Measurements from ENCODE around the gene CLNK.

GRCh38 chr4:10656420-10656819, 28.1 kb downstream of the CLNK start:
- TF ChIP-seq, protein P1, sequence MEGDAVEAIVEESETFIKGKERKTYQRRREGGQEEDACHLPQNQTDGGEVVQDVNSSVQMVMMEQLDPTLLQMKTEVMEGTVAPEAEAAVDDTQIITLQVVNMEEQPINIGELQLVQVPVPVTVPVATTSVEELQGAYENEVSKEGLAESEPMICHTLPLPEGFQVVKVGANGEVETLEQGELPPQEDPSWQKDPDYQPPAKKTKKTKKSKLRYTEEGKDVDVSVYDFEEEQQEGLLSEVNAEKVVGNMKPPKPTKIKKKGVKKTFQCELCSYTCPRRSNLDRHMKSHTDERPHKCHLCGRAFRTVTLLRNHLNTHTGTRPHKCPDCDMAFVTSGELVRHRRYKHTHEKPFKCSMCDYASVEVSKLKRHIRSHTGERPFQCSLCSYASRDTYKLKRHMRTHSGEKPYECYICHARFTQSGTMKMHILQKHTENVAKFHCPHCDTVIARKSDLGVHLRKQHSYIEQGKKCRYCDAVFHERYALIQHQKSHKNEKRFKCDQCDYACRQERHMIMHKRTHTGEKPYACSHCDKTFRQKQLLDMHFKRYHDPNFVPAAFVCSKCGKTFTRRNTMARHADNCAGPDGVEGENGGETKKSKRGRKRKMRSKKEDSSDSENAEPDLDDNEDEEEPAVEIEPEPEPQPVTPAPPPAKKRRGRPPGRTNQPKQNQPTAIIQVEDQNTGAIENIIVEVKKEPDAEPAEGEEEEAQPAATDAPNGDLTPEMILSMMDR (IDR thresholded peaks at IDR 0.05), result no peak
- TF ChIP-seq EZH2 (IDR thresholded peaks at IDR 0.05; ENCODE audit: borderline replicate concordance, insufficient read depth, low read depth, low read length, poor library complexity, severe bottlenecking), result no peak

All from B cell (primary cell).